Measurements from ENCODE around the gene CBFA2T3. TPM values are rescaled to one million over a fixed set of nuclear protein-coding genes. Genes with fewer than 3 reads are reported as not detected.

CBFA2T3 gene
- total and polyA plus RNA-seq, 2 donors, result 11.2 to 19.1 TPM

DNA sequence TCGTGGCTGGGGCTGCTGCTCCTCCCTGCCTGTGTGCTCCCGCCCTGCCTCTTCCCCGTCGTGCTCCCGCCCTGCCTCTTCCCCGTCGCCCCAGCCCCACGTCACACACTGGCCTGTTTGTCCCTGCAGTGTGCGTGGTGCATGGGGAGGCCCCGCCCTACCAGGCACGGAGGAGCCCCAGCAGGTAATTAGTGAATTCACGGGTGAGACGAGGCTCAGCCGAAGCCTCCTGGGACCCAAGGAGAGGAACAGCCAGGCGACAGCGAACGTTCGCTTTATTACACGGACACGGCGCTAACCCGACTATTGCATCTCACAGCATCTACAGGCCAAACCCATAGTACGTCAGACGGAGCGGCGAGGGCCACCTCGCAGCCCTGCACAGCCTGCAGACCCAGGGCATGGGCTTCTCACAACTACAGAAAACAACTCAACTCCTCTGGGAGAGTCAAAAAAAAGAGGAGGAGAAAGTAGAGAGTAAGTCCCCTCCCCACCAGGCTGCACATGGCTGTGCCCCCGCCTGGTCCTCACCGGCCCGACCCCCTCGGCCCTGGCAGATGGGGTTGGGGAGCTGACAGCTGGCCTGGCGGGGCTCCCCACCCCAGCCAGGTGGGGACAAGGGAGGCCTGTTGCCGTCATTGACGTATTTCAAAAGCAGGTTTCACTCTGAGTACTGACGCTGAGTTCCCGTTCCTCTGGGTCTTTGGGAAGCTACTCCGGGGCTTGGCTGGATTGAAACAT, 106.2 kb downstream of the CBFA2T3 start:
- H3K9me3 ChIP-seq (ENCODE audit: control insufficient read depth in 2 of 2, insufficient read depth in 1 of 2, low read length in 1 of 2), result peaks cover 3 to 6% of the 10 kb centered on the region in 2 donors
- H3K27ac ChIP-seq (ENCODE audit: low read depth in 1 of 2, low read length in 1 of 2), result no peak overlapping the region
- 40% methylated on average over 37 of the region's 37 CpGs for WGBS
- peaks cover 16 to 38% of the 10 kb centered on the region in 2 donors for H3K27me3 ChIP-seq (ENCODE audit: control insufficient read depth in 2 of 2, insufficient read depth in 1 of 2, low read length in 1 of 2)
- DNase-seq (ENCODE audit: low read depth in 6 of 9, low spot score in 9 of 9), result no peak
- H3K4me1 ChIP-seq (ENCODE audit: control insufficient read depth in 2 of 2, insufficient read depth in 2 of 2, low read length in 2 of 2), result no peaks in the 10 kb centered on the region
- peaks cover 12 to 16% of the 10 kb centered on the region in 2 donors for H3K36me3 ChIP-seq (ENCODE audit: control insufficient read depth in 2 of 2, insufficient read depth in 2 of 2, low read length in 1 of 2)
- H3K4me3 ChIP-seq (ENCODE audit: low read length in 2 of 2), result no peak overlapping the region

DNA sequence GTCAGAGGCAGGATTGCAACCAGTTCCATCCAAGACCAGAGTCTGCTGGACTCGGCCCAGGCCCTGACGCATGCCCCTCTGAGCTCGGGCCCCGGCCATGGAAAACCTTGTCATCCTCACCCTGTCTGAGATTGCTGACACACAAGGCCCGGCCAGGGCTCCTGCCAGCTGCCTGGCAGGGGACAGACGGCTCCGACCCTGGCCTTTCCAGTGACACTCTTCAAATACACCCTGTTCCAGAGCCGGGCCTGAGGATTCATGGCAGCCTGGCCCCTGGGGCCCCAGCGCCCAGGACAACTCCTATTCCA, 107.4 kb downstream of the CBFA2T3 start:
- WGBS, result 93% methylated on average over 9 of the region's 9 CpGs
- Histone ChIP-seq H3K36me3 (ENCODE audit: control insufficient read depth in 2 of 2, insufficient read depth in 2 of 2, low read length in 1 of 2) (peaks cover under 1 to 5% of the 10 kb centered on the region in 2 donors), H3K9me3 (ENCODE audit: control insufficient read depth in 2 of 2, insufficient read depth in 1 of 2, low read length in 1 of 2) (peaks cover 3 to 6% of the 10 kb centered on the region in 2 donors), H3K4me1 (ENCODE audit: control insufficient read depth in 2 of 2, insufficient read depth in 2 of 2, low read length in 2 of 2) (no peaks in the 10 kb centered on the region), H3K4me3 (ENCODE audit: low read length in 2 of 2) (no peak overlapping the region), H3K27me3 (ENCODE audit: control insufficient read depth in 2 of 2, insufficient read depth in 1 of 2, low read length in 1 of 2) (peaks cover 16 to 38% of the 10 kb centered on the region in 2 donors), H3K27ac (ENCODE audit: low read depth in 1 of 2, low read length in 1 of 2) (no peak overlapping the region)
- DNase-seq (ENCODE audit: low read depth in 6 of 9, low spot score in 9 of 9), result no peak

DNA sequence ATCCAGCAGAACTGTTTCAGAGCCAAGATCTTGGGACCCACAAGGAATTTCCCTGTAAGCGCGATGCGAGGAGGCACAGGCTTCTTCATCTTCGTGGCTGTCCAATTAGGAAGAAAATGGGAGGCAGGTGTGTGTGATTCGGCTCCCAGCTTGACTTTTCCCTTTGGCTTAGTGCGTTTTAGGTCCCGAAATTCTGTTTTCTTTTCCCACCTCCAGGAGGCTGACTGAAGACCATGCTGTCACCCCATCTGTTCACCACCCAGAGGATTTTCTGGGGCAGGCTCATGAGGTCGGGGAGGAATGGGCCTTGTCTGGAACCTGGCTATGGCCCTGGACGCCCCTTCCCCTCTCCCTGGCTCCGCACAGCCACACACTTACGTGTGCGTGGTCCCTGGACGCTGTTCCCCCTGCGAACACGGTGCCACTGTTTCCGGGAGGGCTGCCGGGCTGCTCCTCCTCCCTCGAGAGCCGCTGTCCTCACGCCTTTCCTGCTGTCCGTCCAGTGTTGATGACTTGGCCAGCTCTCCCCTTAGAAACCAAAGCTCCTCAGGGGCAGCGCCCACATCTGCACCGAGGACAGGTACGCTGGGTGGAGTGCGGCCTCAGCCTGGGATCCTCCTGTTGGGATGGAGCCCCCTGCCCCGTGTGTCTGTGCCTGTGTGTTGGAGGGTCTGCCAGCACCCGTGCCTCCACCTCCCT, 107.9 kb downstream of the CBFA2T3 start:
- Histone ChIP-seq H3K27me3 (ENCODE audit: control insufficient read depth in 2 of 2, insufficient read depth in 1 of 2, low read length in 1 of 2) (peaks cover 16 to 38% of the 10 kb centered on the region in 2 donors), H3K9me3 (ENCODE audit: control insufficient read depth in 2 of 2, insufficient read depth in 1 of 2, low read length in 1 of 2) (peaks cover 3 to 6% of the 10 kb centered on the region in 2 donors), H3K36me3 (ENCODE audit: control insufficient read depth in 2 of 2, insufficient read depth in 2 of 2, low read length in 1 of 2) (no peaks in the 10 kb centered on the region), H3K4me3 (ENCODE audit: low read length in 2 of 2) (no peak overlapping the region), H3K4me1 (ENCODE audit: control insufficient read depth in 2 of 2, insufficient read depth in 2 of 2, low read length in 2 of 2) (no peaks in the 10 kb centered on the region), H3K27ac (ENCODE audit: low read depth in 1 of 2, low read length in 1 of 2) (no peak overlapping the region)
- WGBS, result 96% methylated on average over 27 of the region's 27 CpGs
- no peak for DNase-seq (ENCODE audit: low read depth in 6 of 9, low spot score in 9 of 9)

DNA sequence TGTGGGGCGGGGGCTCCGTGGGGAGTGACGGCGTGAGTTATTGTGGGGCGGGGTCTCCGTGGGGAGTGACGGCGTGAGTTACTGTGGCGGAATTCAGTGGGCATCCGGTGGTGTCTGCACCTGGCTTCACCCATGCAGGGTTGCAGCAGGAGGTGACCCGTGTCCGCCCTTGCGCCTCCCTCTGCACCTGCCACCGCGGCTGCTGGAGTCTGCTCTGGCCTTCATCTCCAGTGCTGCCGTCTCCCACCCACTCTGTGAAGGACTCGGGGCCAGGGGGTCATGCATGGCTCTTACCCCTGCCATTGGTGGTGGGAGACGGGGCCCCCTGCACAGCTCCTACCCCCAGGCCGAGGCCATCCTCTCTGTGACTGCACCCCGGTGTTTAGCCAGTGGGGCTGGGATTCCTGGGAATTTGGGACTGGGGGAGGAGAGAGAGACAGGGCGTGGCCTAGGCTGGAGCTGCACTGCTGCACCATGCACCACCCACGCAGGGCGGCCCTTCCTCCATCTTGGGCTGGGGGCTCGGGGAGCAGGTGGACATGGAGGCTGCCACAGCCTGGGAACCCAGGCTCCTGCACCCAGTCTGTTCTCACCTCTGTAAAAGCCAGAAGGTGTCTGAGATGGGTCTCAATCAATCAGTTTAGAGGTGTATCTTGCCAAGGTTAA, 109.3 kb downstream of the CBFA2T3 start:
- no peak for DNase-seq (ENCODE audit: low read depth in 6 of 9, low spot score in 9 of 9)
- Histone ChIP-seq H3K27ac (ENCODE audit: low read depth in 1 of 2, low read length in 1 of 2) (no peak overlapping the region), H3K9me3 (ENCODE audit: control insufficient read depth in 2 of 2, insufficient read depth in 1 of 2, low read length in 1 of 2) (peaks cover 3 to 6% of the 10 kb centered on the region in 2 donors), H3K4me3 (ENCODE audit: low read length in 2 of 2) (no peak overlapping the region), H3K36me3 (ENCODE audit: control insufficient read depth in 2 of 2, insufficient read depth in 2 of 2, low read length in 1 of 2) (peaks cover under 1 to 7% of the 10 kb centered on the region in 2 donors), H3K4me1 (ENCODE audit: control insufficient read depth in 2 of 2, insufficient read depth in 2 of 2, low read length in 2 of 2) (no peaks in the 10 kb centered on the region), H3K27me3 (ENCODE audit: control insufficient read depth in 2 of 2, insufficient read depth in 1 of 2, low read length in 1 of 2) (peaks cover 16 to 38% of the 10 kb centered on the region in 2 donors)
- 95% methylated on average over 24 of the region's 24 CpGs for WGBS

DNA sequence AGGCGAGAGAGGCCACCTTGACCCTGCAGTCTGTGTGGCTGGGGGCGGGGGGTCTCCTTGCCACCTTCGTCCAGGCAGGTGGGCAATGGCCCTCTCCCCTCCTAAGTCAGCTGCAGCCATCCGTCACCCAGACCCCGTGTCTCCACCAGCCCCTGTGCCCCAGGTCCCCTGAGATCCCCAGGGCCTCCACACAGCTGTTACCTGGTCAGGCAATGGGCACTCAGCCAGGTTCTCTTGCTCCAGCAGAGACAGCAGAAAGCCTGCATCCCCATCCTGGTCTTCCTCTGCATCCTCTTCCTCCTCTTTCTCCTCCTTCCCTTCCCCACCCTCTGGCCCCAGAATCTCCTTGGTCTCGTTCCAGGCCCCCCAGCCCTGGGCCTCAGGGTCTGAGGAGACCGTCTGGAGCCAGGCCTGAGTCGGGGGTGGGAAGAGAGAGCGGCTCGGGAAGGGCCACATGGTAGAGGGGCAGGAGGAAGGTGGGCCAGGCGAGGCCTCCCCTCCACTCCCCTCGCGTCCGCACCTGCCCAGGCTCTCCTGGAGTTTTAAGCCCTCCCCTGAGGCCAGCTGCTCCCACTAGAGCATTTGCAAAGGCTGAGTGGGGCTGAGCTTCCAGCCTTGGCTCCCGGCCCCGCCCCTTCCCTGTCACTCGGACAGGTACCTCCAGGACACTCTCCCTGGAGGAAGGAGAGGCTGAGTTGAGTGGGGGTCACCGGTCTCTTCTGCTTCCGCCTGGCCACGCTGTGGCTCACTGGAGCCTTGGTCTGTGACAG, 110.7 kb downstream of the CBFA2T3 start, which contains the start of gene PABPN1L:
Gene PABPN1L (minus strand): TSS at position 510 of the 770 bp plus-strand sequence. CDS start 54 bp downstream, at position 456.
- Histone ChIP-seq H3K4me3 (ENCODE audit: low read length in 2 of 2) (no peak within 1 kb of the TSS), H3K27ac (ENCODE audit: low read depth in 1 of 2, low read length in 1 of 2) (no peak within 1 kb of the TSS), H3K36me3 (ENCODE audit: control insufficient read depth in 2 of 2, insufficient read depth in 2 of 2, low read length in 1 of 2) (peaks cover 6 to 19% of the 10 kb centered on the region in 2 donors), H3K27me3 (ENCODE audit: control insufficient read depth in 2 of 2, insufficient read depth in 1 of 2, low read length in 1 of 2) (peaks cover 15 to 31% of the 10 kb centered on the region in 2 donors), H3K9me3 (ENCODE audit: control insufficient read depth in 2 of 2, insufficient read depth in 1 of 2, low read length in 1 of 2) (peaks cover 0 to 1% of the 10 kb centered on the region in 2 donors), H3K4me1 (ENCODE audit: control insufficient read depth in 2 of 2, insufficient read depth in 2 of 2, low read length in 2 of 2) (no peaks in the 10 kb centered on the region)
- WGBS, result 88% methylated on average over 20 of the region's 20 CpGs
- DNase-seq (ENCODE audit: low read depth in 6 of 9, low spot score in 9 of 9), result no peak

DNA sequence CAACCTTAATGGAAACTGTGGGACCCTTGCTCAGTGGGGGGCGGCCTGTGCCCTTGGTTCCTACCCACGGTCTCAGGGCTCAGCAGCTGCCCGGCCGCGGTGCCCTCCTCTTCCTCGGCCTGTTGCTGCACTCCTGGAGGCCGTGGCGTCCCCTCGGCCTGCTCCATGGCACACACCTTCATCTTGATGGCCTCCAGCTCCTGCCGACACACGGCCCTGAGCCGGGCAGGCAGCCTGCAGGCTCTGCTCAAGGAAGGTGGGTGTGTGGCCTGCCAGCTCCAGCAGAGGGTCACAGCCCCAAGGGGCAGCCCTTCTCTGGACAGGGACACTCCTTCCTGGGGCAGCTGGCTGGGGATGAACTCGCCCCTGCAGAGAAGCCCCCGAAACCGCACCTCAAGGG, 111.3 kb downstream of the CBFA2T3 start:
- no peak for DNase-seq (ENCODE audit: low read depth in 6 of 9, low spot score in 9 of 9)
- Histone ChIP-seq H3K4me3 (ENCODE audit: low read length in 2 of 2) (no peak overlapping the region), H3K4me1 (ENCODE audit: control insufficient read depth in 2 of 2, insufficient read depth in 2 of 2, low read length in 2 of 2) (no peaks in the 10 kb centered on the region), H3K27me3 (ENCODE audit: control insufficient read depth in 2 of 2, insufficient read depth in 1 of 2, low read length in 1 of 2) (peaks cover 9 to 25% of the 10 kb centered on the region in 2 donors), H3K9me3 (ENCODE audit: control insufficient read depth in 2 of 2, insufficient read depth in 1 of 2, low read length in 1 of 2) (peaks cover 0 to 1% of the 10 kb centered on the region in 2 donors), H3K36me3 (ENCODE audit: control insufficient read depth in 2 of 2, insufficient read depth in 2 of 2, low read length in 1 of 2) (peaks cover 12 to 24% of the 10 kb centered on the region in 2 donors), H3K27ac (ENCODE audit: low read depth in 1 of 2, low read length in 1 of 2) (no peak overlapping the region)
- 97% methylated on average over 15 of the region's 15 CpGs for WGBS

DNA sequence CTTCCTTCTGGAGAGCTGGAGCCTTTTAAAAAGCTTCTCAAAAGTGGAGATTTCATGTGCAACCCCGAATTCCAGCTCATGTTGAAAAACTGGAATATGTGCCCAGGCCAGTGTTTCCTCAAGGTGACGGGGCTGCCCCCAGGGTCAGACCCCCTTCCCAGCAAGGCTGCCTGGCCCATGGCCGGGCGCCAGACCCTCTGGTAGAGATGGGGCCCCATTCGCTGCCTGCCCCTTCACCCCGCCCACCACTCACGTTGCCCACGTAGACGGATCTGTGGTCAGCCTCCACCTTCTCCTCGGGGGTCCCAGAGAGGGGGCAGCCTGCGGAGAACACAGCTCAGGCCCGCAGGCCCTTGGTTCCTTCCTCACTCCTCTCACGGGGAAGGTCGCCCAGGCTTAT, 111.7 kb downstream of the CBFA2T3 start:
- H3K27me3 ChIP-seq (ENCODE audit: control insufficient read depth in 2 of 2, insufficient read depth in 1 of 2, low read length in 1 of 2), result peaks cover 5 to 20% of the 10 kb centered on the region in 2 donors
- peaks cover 0 to 1% of the 10 kb centered on the region in 2 donors for H3K9me3 ChIP-seq (ENCODE audit: control insufficient read depth in 2 of 2, insufficient read depth in 1 of 2, low read length in 1 of 2)
- H3K36me3 ChIP-seq (ENCODE audit: control insufficient read depth in 2 of 2, insufficient read depth in 2 of 2, low read length in 1 of 2), result peaks cover 16 to 29% of the 10 kb centered on the region in 2 donors
- H3K4me3 ChIP-seq (ENCODE audit: low read length in 2 of 2), result no peak overlapping the region
- 93% methylated on average over 14 of the region's 14 CpGs for WGBS
- H3K27ac ChIP-seq (ENCODE audit: low read depth in 1 of 2, low read length in 1 of 2), result no peak overlapping the region
- no peaks in the 10 kb centered on the region for H3K4me1 ChIP-seq (ENCODE audit: control insufficient read depth in 2 of 2, insufficient read depth in 2 of 2, low read length in 2 of 2)
- no peak for DNase-seq (ENCODE audit: low read depth in 6 of 9, low spot score in 9 of 9)

DNA sequence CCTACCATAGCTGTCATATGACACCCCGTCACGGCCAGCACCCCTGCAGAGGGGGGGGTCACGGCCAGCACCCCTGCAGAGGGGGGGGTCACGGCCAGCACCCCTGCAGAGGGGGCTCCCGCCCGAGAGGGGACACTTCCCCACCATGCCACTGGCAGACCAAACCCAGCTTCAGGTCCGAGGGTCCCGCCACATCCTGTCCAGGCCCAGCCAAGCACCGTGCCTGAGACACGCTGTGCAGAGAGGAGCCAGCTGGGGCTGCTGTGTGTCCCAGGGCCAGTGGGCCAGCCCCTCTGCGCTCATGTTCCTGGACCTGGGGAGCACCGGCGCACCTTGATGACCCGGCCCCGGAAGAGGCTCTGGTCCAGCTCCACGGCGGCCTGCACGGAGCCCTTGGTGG, 112.5 kb downstream of the CBFA2T3 start:
- Histone ChIP-seq H3K36me3 (ENCODE audit: control insufficient read depth in 2 of 2, insufficient read depth in 2 of 2, low read length in 1 of 2) (peaks cover 24 to 37% of the 10 kb centered on the region in 2 donors), H3K4me1 (ENCODE audit: control insufficient read depth in 2 of 2, insufficient read depth in 2 of 2, low read length in 2 of 2) (no peaks in the 10 kb centered on the region), H3K27me3 (ENCODE audit: control insufficient read depth in 2 of 2, insufficient read depth in 1 of 2, low read length in 1 of 2) (peaks cover 2 to 14% of the 10 kb centered on the region in 2 donors), H3K27ac (ENCODE audit: low read depth in 1 of 2, low read length in 1 of 2) (no peak overlapping the region), H3K4me3 (ENCODE audit: low read length in 2 of 2) (no peak overlapping the region), H3K9me3 (ENCODE audit: control insufficient read depth in 2 of 2, insufficient read depth in 1 of 2, low read length in 1 of 2) (peaks cover 0 to 1% of the 10 kb centered on the region in 2 donors)
- no peak for DNase-seq (ENCODE audit: low read depth in 6 of 9, low spot score in 9 of 9)
- WGBS, result 97% methylated on average over 18 of the region's 18 CpGs

Measured in thymus (tissue), 11 donors.